Effector memory CD4-positive, alpha-beta T cell (primary cell): ENCODE data around the gene SLC27A3.

Source experiments
- DNase-seq, 3 donors: peaks; one replicate each; pipeline ENCODE4 v3.0.0-alpha.2; 2020
- H3K27ac ChIP-seq: 2 replicates; pipeline ENCODE4 v1.7.0; 2013; ENCODE audit warnings: mild to moderate bottlenecking, low read length, moderate library complexity; ENCODE audit not compliant: insufficient read depth, poor library complexity, severe bottlenecking
- H3K27me3 ChIP-seq: replicated peaks from 2 replicates; pipeline ENCODE4 v1.7.0; 2013; ENCODE audit warnings: mild to moderate bottlenecking, low read length; ENCODE audit not compliant: insufficient read depth, control insufficient read depth, poor library complexity, severe bottlenecking
- H3K36me3 ChIP-seq: 2 replicates; pipeline ENCODE4 v1.7.0; 2013; ENCODE audit warnings: mild to moderate bottlenecking, low read length, moderate library complexity; ENCODE audit not compliant: control insufficient read depth, insufficient read depth
- H3K4me1 ChIP-seq: 2 replicates; pipeline ENCODE4 v1.7.0; 2013; ENCODE audit warnings: low read length, mild to moderate bottlenecking; ENCODE audit not compliant: control insufficient read depth, insufficient read depth, poor library complexity, severe bottlenecking
- H3K4me3 ChIP-seq: 2 replicates; pipeline ENCODE4 v1.7.0; 2013; ENCODE audit warnings: low read length, low read depth, mild to moderate bottlenecking; ENCODE audit not compliant: insufficient read depth, poor library complexity, severe bottlenecking
- H3K9me3 ChIP-seq: 2 replicates; pipeline ENCODE4 v1.7.0; 2013; ENCODE audit warnings: mild to moderate bottlenecking, low read length, moderate library complexity; ENCODE audit not compliant: control insufficient read depth

SLC27A3 gene

GRCh38 chr1:153805042-153805745 is 30.0 kb downstream of the SLC27A3 start:
- no peak overlapping the region for H3K4me3 ChIP-seq
- DNase-seq, result peak; percentile 52 to 59 (median 57)
- H3K9me3 ChIP-seq, result no peaks in the 10 kb centered on the region
- H3K4me1 ChIP-seq, result peaks cover 5% of the 10 kb centered on the region
- H3K36me3 ChIP-seq, result peaks cover 24% of the 10 kb centered on the region
- H3K27ac ChIP-seq, result peak overlapping the region; percentile 55
- H3K27me3 ChIP-seq, result no peaks in the 10 kb centered on the region

- no peak for DNase-seq
- H3K27ac ChIP-seq, result peak overlapping the region; percentile 55
- peaks cover 5% of the 10 kb centered on the region for H3K4me1 ChIP-seq
- no peaks in the 10 kb centered on the region for H3K27me3 ChIP-seq
- H3K9me3 ChIP-seq, result no peaks in the 10 kb centered on the region
- no peak overlapping the region for H3K4me3 ChIP-seq
- peaks cover 32% of the 10 kb centered on the region for H3K36me3 ChIP-seq
Measured at GRCh38 chr1:153805886-153806719, 30.9 kb downstream of the SLC27A3 start.

DNA sequence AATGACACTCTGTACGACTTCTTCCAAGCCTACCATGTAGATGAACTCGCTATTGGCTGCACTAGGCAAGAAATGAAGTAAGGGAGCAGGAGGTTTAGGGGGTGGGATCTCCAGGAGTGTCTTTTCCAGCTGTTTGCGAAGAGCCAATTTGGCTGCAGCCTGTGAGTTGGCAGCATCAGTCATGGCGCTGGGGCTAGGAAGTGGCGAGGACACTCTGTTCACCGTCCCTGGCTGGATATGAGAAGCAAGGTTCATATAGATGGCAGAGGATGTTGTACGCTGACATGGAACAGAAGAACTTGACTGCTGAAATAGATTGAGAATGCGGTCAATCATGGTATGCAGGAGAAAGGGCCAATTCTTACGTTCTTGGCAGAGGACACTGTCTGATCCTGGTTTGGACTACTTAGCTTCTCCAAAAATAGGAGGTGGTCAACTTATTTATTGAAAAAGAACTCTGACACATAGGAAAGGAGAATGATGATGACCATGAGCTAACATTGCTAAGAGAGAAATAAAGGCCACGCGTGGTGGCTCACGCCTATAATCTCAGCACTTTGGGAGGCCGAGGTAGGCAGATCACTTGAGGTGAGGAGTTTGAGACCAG is 41.2 kb downstream of the SLC27A3 start:
- H3K27ac ChIP-seq, result no peak overlapping the region
- H3K4me3 ChIP-seq, result no peak overlapping the region
- DNase-seq, result no peak
- H3K9me3 ChIP-seq, result no peaks in the 10 kb centered on the region
- no peaks in the 10 kb centered on the region for H3K4me1 ChIP-seq
- H3K36me3 ChIP-seq, result peaks cover 70% of the 10 kb centered on the region
- no peaks in the 10 kb centered on the region for H3K27me3 ChIP-seq

GRCh38 chr1:153818876-153819275 is 43.7 kb downstream of the SLC27A3 start:
- Histone ChIP-seq H3K27me3 (no peaks in the 10 kb centered on the region), H3K36me3 (peaks cover 46% of the 10 kb centered on the region), H3K4me3 (no peak overlapping the region), H3K9me3 (no peaks in the 10 kb centered on the region), H3K4me1 (no peaks in the 10 kb centered on the region), H3K27ac (no peak overlapping the region)
- no peak for DNase-seq

DNA sequence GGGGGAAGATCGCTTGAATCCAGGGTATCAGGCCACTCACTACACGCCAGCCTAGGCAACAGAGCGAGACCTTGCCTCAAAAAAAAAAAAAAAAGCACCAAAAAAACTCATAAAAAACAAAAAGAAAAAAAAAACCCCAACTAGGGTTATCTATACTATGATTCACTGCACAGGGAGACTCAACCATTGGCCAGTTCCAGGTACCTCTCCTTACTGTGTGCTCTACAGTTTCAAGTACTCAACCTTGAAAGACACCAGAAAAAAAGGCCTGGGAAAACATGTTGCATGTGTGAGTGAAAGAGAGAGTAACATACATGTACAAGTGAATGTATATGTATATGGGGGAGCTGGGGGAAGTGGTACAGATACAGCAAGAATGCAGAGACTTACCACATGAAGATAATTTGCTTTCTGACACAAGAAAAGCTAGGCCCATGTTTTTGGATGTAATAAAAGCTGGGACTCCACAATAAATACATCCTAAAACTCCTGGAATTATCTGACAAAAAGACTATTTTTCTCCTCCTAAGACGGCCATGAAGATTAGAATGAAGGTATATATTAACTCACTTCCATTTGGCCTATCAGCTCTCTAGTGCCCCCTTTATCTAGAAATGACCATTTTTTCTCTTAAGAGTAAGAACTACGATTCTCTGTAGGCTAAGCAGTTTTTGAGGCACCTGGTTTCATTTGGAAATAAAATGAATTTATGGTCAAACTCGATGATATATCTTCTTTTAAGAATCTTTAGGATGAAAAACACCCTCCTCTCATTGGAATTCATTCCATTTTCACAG is 52.2 kb downstream of the SLC27A3 start:
- no peaks in the 10 kb centered on the region for H3K27me3 ChIP-seq
- H3K36me3 ChIP-seq, result peaks cover 23% of the 10 kb centered on the region
- H3K9me3 ChIP-seq, result no peaks in the 10 kb centered on the region
- no peak for DNase-seq
- H3K4me3 ChIP-seq, result no peak overlapping the region
- no peaks in the 10 kb centered on the region for H3K4me1 ChIP-seq
- no peak overlapping the region for H3K27ac ChIP-seq
